Stimulated activated CD4-positive, alpha-beta T cell treated with anti-CD3 and anti-CD28 coated beads, Interleukin-1b, Interleukin-23, amount 100 ng/mL, for 4 hours (primary cell): Measurements from ENCODE around the gene GTPBP4.

Experiments used
- DNase-seq, 2 donors: peaks; one replicate each; pipeline ENCODE4 v3.0.0-alpha.2; 2020; ENCODE audit warnings: low read depth in 2 of 2

Gene GTPBP4

GRCh38 chr10:987870-988666 lies at the start of gene GTPBP4:
GTPBP4 (plus strand) TSS chr10:988434; CDS start chr10:988480, 46 bp downstream.
- peak; percentile 90 to 94 for DNase-seq

- no peak for DNase-seq
Observed at GRCh38 chr10:938941-939678, 49.1 kb upstream of the GTPBP4 start.

- DNase-seq: no peak
Observed at GRCh38 chr10:943334-944033, 44.8 kb upstream of the GTPBP4 start.

GRCh38 chr10:944034-944831 lies 44.0 kb upstream of the GTPBP4 start:
- DNase-seq: peak in 1 of 2 donors; percentile 28

GRCh38 chr10:945778-946177 lies 42.5 kb upstream of the GTPBP4 start:
- no peak for DNase-seq

GRCh38 chr10:947051-947450 lies 41.2 kb upstream of the GTPBP4 start:
- no peak for DNase-seq

GRCh38 chr10:947881-948280 lies 40.4 kb upstream of the GTPBP4 start:
- no peak for DNase-seq

GRCh38 chr10:948347-948746 lies 39.9 kb upstream of the GTPBP4 start:
- DNase-seq: no peak

- DNase-seq: no peak
Observed at GRCh38 chr10:949446-949845, 38.8 kb upstream of the GTPBP4 start.

- DNase-seq: no peak
Observed at GRCh38 chr10:953836-954235, 34.4 kb upstream of the GTPBP4 start.

- DNase-seq: no peak
Observed at GRCh38 chr10:954396-954795, 33.8 kb upstream of the GTPBP4 start.

GRCh38 chr10:955127-955819 lies 33.0 kb upstream of the GTPBP4 start:
- DNase-seq: no peak

- no peak for DNase-seq
Observed at GRCh38 chr10:955820-956217, 32.4 kb upstream of the GTPBP4 start.

- DNase-seq: no peak
Observed at GRCh38 chr10:958106-958505, 30.1 kb upstream of the GTPBP4 start.

GRCh38 chr10:958856-959255 lies 29.4 kb upstream of the GTPBP4 start:
- no peak for DNase-seq

- no peak for DNase-seq
Observed at GRCh38 chr10:962342-962741, 25.9 kb upstream of the GTPBP4 start.

GRCh38 chr10:963186-963585 lies 25.0 kb upstream of the GTPBP4 start:
- no peak for DNase-seq

GRCh38 chr10:963655-964054 lies 24.6 kb upstream of the GTPBP4 start:
- no peak for DNase-seq

GRCh38 chr10:964321-964987 lies 23.8 kb upstream of the GTPBP4 start:
- DNase-seq: no peak

- DNase-seq: no peak
Observed at GRCh38 chr10:964988-965417, 23.2 kb upstream of the GTPBP4 start.
